HK-2 (cell line): Measurements from ENCODE around the gene NCR1.
A peak's percentile ranks its signal among the peaks of the same experiment; 100 is the strongest.
"Not testable (repeated sequence)": the region's sequence is repeated elsewhere in the genome, so short reads cannot be mapped to it uniquely, and the experiment has no call there.

Experiments used
- DNase-seq: peaks from one replicate; pipeline ENCODE4 v3.0.0-alpha.2; 2018; ENCODE audit not compliant: unreplicated experiment

The NCR1 gene

GRCh38 chr19:54907899-54908298 is 2.0 kb downstream of the NCR1 start:
- DNase-seq = not testable (repeated sequence)

- DNase-seq = no peak
Measured at GRCh38 chr19:54916822-54917221, 10.9 kb downstream of the NCR1 start.

GRCh38 chr19:54918499-54918898 is 12.6 kb downstream of the NCR1 start:
- no peak for DNase-seq

GRCh38 chr19:54919646-54920563 is 14.0 kb downstream of the NCR1 start:
- DNase-seq = peak; percentile 13

- DNase-seq = no peak
Measured at GRCh38 chr19:54921082-54921481, 15.1 kb downstream of the NCR1 start.

- no peak for DNase-seq
Measured at GRCh38 chr19:54923276-54923675, 17.3 kb downstream of the NCR1 start.

GRCh38 chr19:54928299-54928698 is 22.4 kb downstream of the NCR1 start:
- no peak for DNase-seq

- no peak for DNase-seq
Measured at GRCh38 chr19:54937926-54938325, 32.0 kb downstream of the NCR1 start.

- no peak for DNase-seq
Measured at GRCh38 chr19:54938906-54939305, 33.0 kb downstream of the NCR1 start.

- DNase-seq = not testable (repeated sequence)
Measured at GRCh38 chr19:54939538-54939937, 33.6 kb downstream of the NCR1 start.

- DNase-seq = not testable (repeated sequence)
Measured at GRCh38 chr19:54943772-54944361, 37.9 kb downstream of the NCR1 start.

- no peak for DNase-seq
Measured at GRCh38 chr19:54947381-54947780, 41.4 kb downstream of the NCR1 start, which contains the start of gene NLRP7. TSS of gene NLRP7 (minus strand) at chr19:54947530.

GRCh38 chr19:54949412-54949811 is 43.5 kb downstream of the NCR1 start:
- no peak for DNase-seq

- DNase-seq = not testable (repeated sequence)
Measured at GRCh38 chr19:54950580-54950979, 44.6 kb downstream of the NCR1 start.

GRCh38 chr19:54952591-54953344 is 46.8 kb downstream of the NCR1 start:
- DNase-seq = no peak

GRCh38 chr19:54953345-54953713 is 47.4 kb downstream of the NCR1 start:
- not testable (repeated sequence) for DNase-seq

GRCh38 chr19:54955376-54955775 is 49.4 kb downstream of the NCR1 start:
- no peak for DNase-seq

GRCh38 chr19:54959840-54960239 is 53.9 kb downstream of the NCR1 start:
- no peak for DNase-seq
